MM.1S (cell line): ENCODE measurements around the gene PRR18.

Experiments
- DNase-seq: peaks from one replicate; pipeline ENCODE4 v3.0.0-alpha.2; 2015
- H2AFZ ChIP-seq: fragments of 300-600 bp; sonication (generic); 2 replicates; pipeline ENCODE4 v1.6.0; 2016; ENCODE audit warnings: antibody characterized with exemption, low read length
- H3F3A ChIP-seq: fragments of 300-600 bp; sonication (generic); 2 replicates; pipeline ENCODE4 v1.6.1; 2016; ENCODE audit warnings: mild to moderate bottlenecking, antibody characterized with exemption, low read length, moderate library complexity, mixed read lengths; ENCODE audit not compliant: insufficient read depth
- H3K27ac ChIP-seq: fragments of 300-600 bp; sonication (generic); 2 replicates; pipeline ENCODE4 v1.5.1; 2016; ENCODE audit warnings: mild to moderate bottlenecking, low read length
- H3K27me3 ChIP-seq: fragments of 300-600 bp; sonication (generic); replicated peaks from 2 replicates; pipeline ENCODE4 v1.6.0; 2016; ENCODE audit warnings: low read length; ENCODE audit not compliant: insufficient read depth
- H3K36me3 ChIP-seq: fragments of 300-600 bp; sonication (generic); replicated peaks from 2 replicates; pipeline ENCODE4 v1.6.1; 2016; ENCODE audit warnings: mild to moderate bottlenecking, low read length, mixed read lengths; ENCODE audit not compliant: insufficient read depth
- H3K4me1 ChIP-seq: fragments of 300-600 bp; sonication (generic); 2 replicates; pipeline ENCODE4 v1.6.1; 2016; ENCODE audit warnings: low read length, mixed read lengths
- H3K4me2 ChIP-seq: fragments of 300-600 bp; sonication (generic); 2 replicates; pipeline ENCODE4 v1.6.0; 2016; ENCODE audit warnings: low read depth, low read length
- H3K4me3 ChIP-seq: fragments of 300-600 bp; sonication (generic); 2 replicates; pipeline ENCODE4 v1.5.1; 2016; ENCODE audit warnings: low read length, mixed read lengths
- H3K79me2 ChIP-seq: fragments of 300-600 bp; sonication (generic); 2 replicates; pipeline ENCODE4 v1.6.1; 2016; ENCODE audit warnings: mixed run types, low read length, mixed read lengths
- H3K9ac ChIP-seq: fragments of 300-600 bp; sonication (generic); 2 replicates; pipeline ENCODE4 v1.6.1; 2016; ENCODE audit warnings: low read length, mixed read lengths
- H3K9me2 ChIP-seq: fragments of 300-600 bp; sonication (generic); replicated peaks from 2 replicates; pipeline ENCODE4 v1.6.1; 2016; ENCODE audit warnings: mild to moderate bottlenecking, low read length, mixed read lengths; ENCODE audit not compliant: insufficient read depth
- H3K9me3 ChIP-seq: fragments of 300-600 bp; sonication (generic); replicated peaks from 2 replicates; pipeline ENCODE4 v1.6.1; 2016; ENCODE audit warnings: mild to moderate bottlenecking, low read length, mixed read lengths; ENCODE audit not compliant: insufficient read depth
- H4K20me1 ChIP-seq: fragments of 300-600 bp; sonication (generic); 2 replicates; pipeline ENCODE4 v1.6.1; 2016; ENCODE audit warnings: mild to moderate bottlenecking, low read length, moderate library complexity, mixed read lengths; ENCODE audit not compliant: insufficient read depth
- CTCF ChIP-seq: fragments of 300-600 bp; sonication (generic); IDR thresholded peaks from 2 replicates; pipeline ENCODE4 v1.5.1; 2016; ENCODE audit warnings: antibody characterized with exemption, low read length, mixed read lengths
- EZH2 ChIP-seq: fragments of 300-600 bp; sonication (generic); optimal IDR thresholded peaks from 2 replicates; pipeline ENCODE3; 2017; ENCODE audit warnings: low read depth, mild to moderate bottlenecking, antibody characterized with exemption, low read length, mixed read lengths
- EZH2phosphoT487 ChIP-seq: fragments of 300-600 bp; sonication (generic); IDR thresholded peaks from 2 replicates; pipeline ENCODE4 v1.6.1; 2018; ENCODE audit warnings: antibody characterized with exemption, low read length

The PRR18 gene

DNA sequence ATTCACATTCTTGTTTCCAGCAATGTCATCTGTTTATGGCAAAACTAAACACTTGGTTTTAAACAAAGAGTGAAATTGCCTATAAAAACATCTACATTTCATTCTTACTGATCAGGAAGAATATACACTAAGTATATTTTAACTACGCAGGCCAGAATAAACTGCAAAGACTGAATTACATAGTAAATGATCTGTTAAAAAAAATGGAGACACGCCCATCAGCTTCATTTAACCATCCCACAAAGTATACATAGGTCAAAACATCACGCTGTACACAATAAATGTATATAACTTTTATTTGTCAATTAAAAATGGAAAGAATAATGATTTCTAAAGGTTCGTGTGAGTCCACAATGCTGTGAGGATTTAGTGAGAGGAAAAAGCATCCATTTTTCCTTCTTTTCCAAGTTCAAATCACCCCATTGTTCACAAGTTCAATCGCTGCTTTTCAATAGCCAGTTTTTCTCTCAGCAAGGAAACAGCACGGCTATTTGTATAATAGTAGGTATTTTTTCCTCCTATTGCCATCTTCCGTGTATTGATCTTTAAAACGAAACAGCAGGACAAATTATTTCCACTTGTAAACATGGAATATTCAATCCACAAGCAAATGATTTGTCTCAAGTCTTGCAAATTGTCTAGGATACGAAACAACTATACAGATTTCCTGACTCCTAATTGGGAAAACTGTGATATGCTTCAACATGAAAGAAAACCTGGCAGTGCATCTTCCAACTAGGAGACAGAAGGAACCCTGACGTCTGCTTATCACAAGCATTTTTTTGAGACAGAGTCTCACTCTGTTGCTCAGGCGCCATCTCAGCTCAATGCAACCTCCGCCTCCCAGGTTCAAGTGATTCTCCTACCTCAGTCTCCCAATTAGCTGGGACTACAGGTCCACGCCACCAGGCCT is 23.6 kb upstream of the PRR18 start:
- TF ChIP-seq EZH2 (no peak), EZH2phosphoT487 (no peak), CTCF (no peak)

GRCh38 chr6:166330612-166331011 is 22.4 kb upstream of the PRR18 start:
- no peaks in the 10 kb centered on the region for H4K20me1 ChIP-seq
- no peaks in the 10 kb centered on the region for H3K36me3 ChIP-seq
- no peaks in the 10 kb centered on the region for H3K9me3 ChIP-seq
- H3K4me1 ChIP-seq, result peaks cover 17% of the 10 kb centered on the region
- no peak for DNase-seq
- TF ChIP-seq EZH2phosphoT487 (no peak), CTCF (no peak), EZH2 (no peak)
- no peak overlapping the region for H2AFZ ChIP-seq
- no peak overlapping the region for H3K9ac ChIP-seq
- peaks cover 26% of the 10 kb centered on the region for H3K79me2 ChIP-seq
- no peak overlapping the region for H3K4me3 ChIP-seq
- H3K27me3 ChIP-seq, result no peaks in the 10 kb centered on the region
- H3F3A ChIP-seq, result 0 out of 2 replicates have a peak, but pooled peaks cover 4% of the 10 kb centered on the region
- H3K4me2 ChIP-seq, result no peak overlapping the region
- H3K9me2 ChIP-seq, result no peaks in the 10 kb centered on the region
- H3K27ac ChIP-seq, result no peak overlapping the region

More for the DNA sequence above, 23.6 kb upstream of the PRR18 start:
- H3K27ac ChIP-seq, result no peak overlapping the region
- H3K9me3 ChIP-seq, result no peaks in the 10 kb centered on the region
- H3F3A ChIP-seq, result 0 out of 2 replicates have a peak, but pooled peaks cover 4% of the 10 kb centered on the region
- H3K4me3 ChIP-seq, result no peak overlapping the region
- H2AFZ ChIP-seq, result no peak overlapping the region
- H3K4me2 ChIP-seq, result no peak overlapping the region
- H3K79me2 ChIP-seq, result peaks cover 30% of the 10 kb centered on the region
- H3K4me1 ChIP-seq, result peaks cover 17% of the 10 kb centered on the region
- no peak overlapping the region for H3K9ac ChIP-seq
- H3K9me2 ChIP-seq, result no peaks in the 10 kb centered on the region
- no peaks in the 10 kb centered on the region for H3K27me3 ChIP-seq
- no peaks in the 10 kb centered on the region for H3K36me3 ChIP-seq
- no peaks in the 10 kb centered on the region for H4K20me1 ChIP-seq
- DNase-seq, result no peak

DNA sequence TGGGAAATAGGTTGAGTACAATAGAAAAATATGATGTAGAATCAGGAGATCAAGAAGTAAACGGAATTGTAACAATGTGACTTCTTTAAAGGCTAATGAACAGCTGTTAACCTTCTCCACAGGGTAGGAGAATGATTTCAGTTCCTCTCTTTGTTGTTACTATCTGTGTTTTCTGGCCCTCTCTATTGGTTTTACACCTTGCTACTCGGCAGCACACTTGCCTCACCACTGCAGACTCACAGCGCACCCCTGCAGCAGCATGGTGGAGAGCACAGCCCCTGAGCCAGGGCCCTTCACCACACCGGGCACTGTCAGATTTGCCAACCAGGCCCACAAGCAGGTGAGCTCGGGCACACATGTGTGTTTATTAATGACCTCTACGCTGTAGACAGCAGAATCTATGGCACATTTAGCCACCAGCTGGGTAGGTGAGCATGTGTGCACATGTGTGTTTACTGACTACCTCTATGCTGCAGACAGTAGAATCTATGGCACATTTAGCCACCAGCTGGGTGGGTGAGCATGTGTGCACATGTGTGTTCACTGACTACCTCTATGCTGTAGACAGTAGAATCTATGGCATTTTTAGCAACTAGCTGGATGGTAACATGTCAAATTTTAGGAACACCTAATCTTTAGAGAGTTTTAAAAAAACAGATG is 17.3 kb upstream of the PRR18 start:
- no peak overlapping the region for H3K27ac ChIP-seq
- no peaks in the 10 kb centered on the region for H3K36me3 ChIP-seq
- TF ChIP-seq EZH2phosphoT487 (no peak), CTCF (no peak), EZH2 (no peak)
- no peaks in the 10 kb centered on the region for H3K9me3 ChIP-seq
- H4K20me1 ChIP-seq, result no peaks in the 10 kb centered on the region
- DNase-seq, result no peak
- no peaks in the 10 kb centered on the region; the same call in 1 of the 2 replicates for H3K79me2 ChIP-seq
- no peaks in the 10 kb centered on the region for H3F3A ChIP-seq
- no peak overlapping the region for H3K9ac ChIP-seq
- H3K4me2 ChIP-seq, result no peak overlapping the region
- no peak overlapping the region for H2AFZ ChIP-seq
- no peak overlapping the region for H3K4me3 ChIP-seq
- H3K27me3 ChIP-seq, result no peaks in the 10 kb centered on the region
- no peaks in the 10 kb centered on the region for H3K9me2 ChIP-seq
- no peaks in the 10 kb centered on the region for H3K4me1 ChIP-seq
